Kidney epithelial cell (primary cell): Measurements from ENCODE around the gene LRGUK. TPM values are rescaled to one million over a fixed set of nuclear protein-coding genes. Genes with fewer than 3 reads are reported as not detected.

ENCODE experiments used
- DNase-seq: peaks from one replicate; pipeline ENCODE4 v3.0.0-alpha.2; 2010; ENCODE audit warnings: low read depth
- H3K27me3 ChIP-seq: 2 replicates; pipeline ENCODE4 v1.6.0; 2011; ENCODE audit warnings: low read length; ENCODE audit not compliant: control insufficient read depth, insufficient read depth
- H3K36me3 ChIP-seq: 2 replicates; pipeline ENCODE4 v1.5.1; 2011; ENCODE audit warnings: low read length; ENCODE audit not compliant: control insufficient read depth, insufficient read depth
- H3K4me3 ChIP-seq: 2 replicates; pipeline ENCODE4 v1.5.1; 2011; ENCODE audit warnings: low read depth, mild to moderate bottlenecking, control low read depth, low read length
- CTCF ChIP-seq: IDR thresholded peaks from 2 replicates; pipeline ENCODE4 v1.5.1; 2011; ENCODE audit warnings: mild to moderate bottlenecking, moderate library complexity, low read length, control low read depth, inconsistent platforms; ENCODE audit not compliant: insufficient read depth, poor library complexity, severe bottlenecking
- total RNA-seq: library from RNA; depleted of rRNA; stranded (reverse); fragments of >200 nt; gene quantifications from 2 replicates; pipeline ENCODE4 v1.2.3, GENCODE V29; 2015

LRGUK gene
- total RNA-seq, 1 donor from 2014 or later: 0.42 TPM

DNA sequence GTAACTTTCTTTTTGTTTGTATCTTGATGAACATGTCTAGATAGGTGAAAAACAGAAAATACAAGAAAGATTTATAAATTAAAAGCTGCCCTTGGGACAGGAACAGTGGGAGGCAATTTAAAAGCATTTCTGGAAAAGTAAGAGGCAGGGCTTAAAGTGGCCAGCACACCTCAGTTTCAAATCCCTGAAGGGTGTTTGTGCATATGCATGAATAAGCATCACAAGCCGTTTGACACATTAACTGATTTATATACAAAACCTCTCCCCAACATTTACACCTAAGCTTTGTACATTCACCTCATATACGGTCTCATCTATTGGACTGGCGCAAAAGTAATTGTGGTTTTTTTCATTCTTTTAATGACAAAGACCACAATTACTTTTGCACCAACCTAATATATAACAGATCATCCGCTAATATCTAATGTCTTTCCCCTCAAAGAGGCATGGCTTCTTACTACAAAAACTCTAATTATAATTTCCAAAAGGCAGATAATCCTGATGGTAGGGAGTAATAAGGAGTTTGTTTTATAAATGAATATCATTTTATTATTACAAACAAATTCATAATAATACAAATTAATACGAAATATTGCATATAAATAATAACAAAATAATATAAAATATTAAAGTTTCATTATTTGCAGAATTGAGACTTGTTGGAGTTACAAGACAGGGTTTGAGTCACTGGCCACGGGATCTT lies 48.3 kb downstream of the LRGUK start:
- no peak for DNase-seq
- no peak overlapping the region for H3K4me3 ChIP-seq
- H3K27me3 ChIP-seq: no peaks in the 10 kb centered on the region
- no peak for TF ChIP-seq CTCF
- no peaks in the 10 kb centered on the region for H3K36me3 ChIP-seq

GRCh38 chr7:134176037-134176350 lies 48.9 kb downstream of the LRGUK start:
- H3K36me3 ChIP-seq: no peaks in the 10 kb centered on the region
- H3K27me3 ChIP-seq: no peaks in the 10 kb centered on the region
- TF ChIP-seq CTCF: no peak
- H3K4me3 ChIP-seq: no peak overlapping the region
- no peak for DNase-seq

- no peak for TF ChIP-seq CTCF
- Histone ChIP-seq H3K27me3 (no peaks in the 10 kb centered on the region), H3K36me3 (no peaks in the 10 kb centered on the region), H3K4me3 (no peak overlapping the region)
- DNase-seq: no peak
Observed at GRCh38 chr7:134179036-134180011, 52.2 kb downstream of the LRGUK start.

DNA sequence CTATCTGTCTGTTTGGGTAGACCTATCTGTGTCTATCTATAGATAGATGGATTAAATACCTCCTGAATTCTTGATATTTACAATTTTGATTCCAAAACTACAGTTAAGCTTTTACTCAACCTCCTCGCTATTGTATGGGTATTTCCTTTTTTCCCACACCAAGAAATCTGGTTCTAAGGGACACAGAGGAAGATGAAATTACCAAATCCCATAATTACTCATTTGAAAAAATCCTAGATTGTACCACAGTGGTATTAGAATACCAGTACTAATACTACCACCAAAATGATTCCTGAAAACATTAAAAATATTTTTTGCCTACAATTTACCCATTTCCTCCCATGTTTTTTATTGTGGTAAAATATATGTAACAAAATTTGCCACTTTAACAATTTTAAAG lies 53.2 kb downstream of the LRGUK start:
- H3K27me3 ChIP-seq: no peaks in the 10 kb centered on the region
- H3K4me3 ChIP-seq: no peak overlapping the region
- DNase-seq: no peak
- TF ChIP-seq CTCF: no peak
- H3K36me3 ChIP-seq: no peaks in the 10 kb centered on the region

- no peaks in the 10 kb centered on the region for H3K36me3 ChIP-seq
- no peak for TF ChIP-seq CTCF
- no peak for DNase-seq
- H3K27me3 ChIP-seq: no peaks in the 10 kb centered on the region
- no peak overlapping the region for H3K4me3 ChIP-seq
Observed at GRCh38 chr7:134182078-134182477, 54.9 kb downstream of the LRGUK start.

GRCh38 chr7:134184767-134185166 lies 57.6 kb downstream of the LRGUK start:
- DNase-seq: no peak
- H3K27me3 ChIP-seq: no peaks in the 10 kb centered on the region
- no peak overlapping the region for H3K4me3 ChIP-seq
- H3K36me3 ChIP-seq: no peaks in the 10 kb centered on the region
- no peak for TF ChIP-seq CTCF
